OCI-LY3 (cell line): Measurements from ENCODE around the gene TSEN2.

Source experiments
- H2AFZ ChIP-seq: fragments of 200-600, 300-600 bp; shearing (Covaris generic); 2 replicates; pipeline ENCODE4 v1.6.0; 2014; ENCODE audit warnings: antibody characterized with exemption, low read depth, low read length
- H3K27ac ChIP-seq: fragments of 200-600, 300-600 bp; sonication (generic); 2 replicates; pipeline ENCODE4 v1.5.1; 2014; ENCODE audit warnings: mild to moderate bottlenecking, low read length, moderate library complexity, mixed read lengths
- H3K27me3 ChIP-seq: fragments of 200-600, 300-600 bp; sonication (generic); 2 replicates; pipeline ENCODE4 v1.6.1; 2014; ENCODE audit warnings: low read depth, low read length, mixed read lengths
- H3K36me3 ChIP-seq: fragments of 200-600, 300-600 bp; sonication (generic); replicated peaks from 2 replicates; pipeline ENCODE3; 2014; ENCODE audit warnings: low read depth, low read length, mixed read lengths
- H3K4me1 ChIP-seq: fragments of 300-600, 200-600 bp; sonication (generic); 2 replicates; pipeline ENCODE4 v1.6.1; 2014; ENCODE audit warnings: low read length, mixed read lengths
- H3K4me2 ChIP-seq: fragments of 200-600, 300-600 bp; sonication (generic); 2 replicates; pipeline ENCODE4 v1.6.1; 2014; ENCODE audit warnings: low read length, mixed read lengths
- H3K4me3 ChIP-seq: fragments of 300-600, 200-600 bp; sonication (generic); 2 replicates; pipeline ENCODE4 v1.5.1; 2014; ENCODE audit warnings: antibody characterized with exemption, mild to moderate bottlenecking, low read length, moderate library complexity
- H3K79me2 ChIP-seq: fragments of 300-600, 200-600 bp; shearing (Covaris generic); 2 replicates; pipeline ENCODE4 v1.6.1; 2014; ENCODE audit warnings: mild to moderate bottlenecking, low read length, mixed read lengths
- H3K9ac ChIP-seq: fragments of 300-600, 200-600 bp; shearing (Covaris generic); 2 replicates; pipeline ENCODE4 v1.6.0; 2014; ENCODE audit warnings: mild to moderate bottlenecking, low read length, moderate library complexity
- H3K9me3 ChIP-seq: fragments of 200-600, 300-600 bp; shearing (Covaris generic); 2 replicates; pipeline ENCODE4 v1.6.1; 2014; ENCODE audit warnings: low read length, mixed read lengths; ENCODE audit not compliant: insufficient read depth
- H4K20me1 ChIP-seq: fragments of 200-600, 300-600 bp; sonication (generic); 2 replicates; pipeline ENCODE4 v1.6.1; 2016; ENCODE audit warnings: low read length, mixed read lengths; ENCODE audit not compliant: insufficient read depth
- EZH2phosphoT487 ChIP-seq: fragments of 200-600 bp; shearing (Covaris generic); IDR thresholded peaks from 2 replicates; pipeline ENCODE4 v1.6.1; 2018; ENCODE audit warnings: antibody characterized with exemption, mixed run types, low read depth
- TF ChIP-seq, protein P1 (sequence below): fragments of 200-600, 300-600 bp; sonication (generic); IDR thresholded peaks from 2 replicates; pipeline ENCODE4 v1.5.1; 2014; ENCODE audit warnings: antibody characterized with exemption, low read length, low read depth

The TSEN2 gene

DNA sequence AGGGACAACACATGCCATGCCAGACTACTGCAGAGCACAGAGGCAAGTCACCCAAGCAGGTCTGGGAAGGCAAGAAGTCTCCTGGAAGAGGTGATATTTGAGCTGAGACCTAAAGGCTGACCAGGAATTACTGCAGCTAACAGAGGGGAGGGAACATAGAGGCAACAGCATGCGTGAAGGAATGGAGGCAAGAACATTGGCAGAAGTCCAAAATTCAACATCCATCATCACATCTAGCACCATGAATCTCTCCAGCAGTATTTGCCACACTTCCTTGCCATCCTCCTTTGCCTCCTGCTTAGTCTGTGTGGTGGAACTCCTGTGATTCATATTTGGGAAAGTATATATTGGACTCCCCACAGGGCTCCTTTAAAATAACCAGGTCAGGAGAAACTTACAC lies 870 bp upstream of the TSEN2 start:
- no peak overlapping the region for H3K27ac ChIP-seq
- H3K4me3 ChIP-seq = peak overlapping the region; percentile 87
- no peaks in the 10 kb centered on the region for H3K27me3 ChIP-seq
- H3K79me2 ChIP-seq = peaks cover 41% of the 10 kb centered on the region
- H3K4me2 ChIP-seq = peak overlapping the region; percentile 95
- H3K9ac ChIP-seq = peak overlapping the region; percentile 65
- H2AFZ ChIP-seq = peak overlapping the region; percentile 92
- peaks cover 18% of the 10 kb centered on the region for H3K4me1 ChIP-seq
- TF ChIP-seq, protein P1, sequence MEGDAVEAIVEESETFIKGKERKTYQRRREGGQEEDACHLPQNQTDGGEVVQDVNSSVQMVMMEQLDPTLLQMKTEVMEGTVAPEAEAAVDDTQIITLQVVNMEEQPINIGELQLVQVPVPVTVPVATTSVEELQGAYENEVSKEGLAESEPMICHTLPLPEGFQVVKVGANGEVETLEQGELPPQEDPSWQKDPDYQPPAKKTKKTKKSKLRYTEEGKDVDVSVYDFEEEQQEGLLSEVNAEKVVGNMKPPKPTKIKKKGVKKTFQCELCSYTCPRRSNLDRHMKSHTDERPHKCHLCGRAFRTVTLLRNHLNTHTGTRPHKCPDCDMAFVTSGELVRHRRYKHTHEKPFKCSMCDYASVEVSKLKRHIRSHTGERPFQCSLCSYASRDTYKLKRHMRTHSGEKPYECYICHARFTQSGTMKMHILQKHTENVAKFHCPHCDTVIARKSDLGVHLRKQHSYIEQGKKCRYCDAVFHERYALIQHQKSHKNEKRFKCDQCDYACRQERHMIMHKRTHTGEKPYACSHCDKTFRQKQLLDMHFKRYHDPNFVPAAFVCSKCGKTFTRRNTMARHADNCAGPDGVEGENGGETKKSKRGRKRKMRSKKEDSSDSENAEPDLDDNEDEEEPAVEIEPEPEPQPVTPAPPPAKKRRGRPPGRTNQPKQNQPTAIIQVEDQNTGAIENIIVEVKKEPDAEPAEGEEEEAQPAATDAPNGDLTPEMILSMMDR = no peak
- TF ChIP-seq EZH2phosphoT487 = no peak
- peaks cover 22% of the 10 kb centered on the region for H3K36me3 ChIP-seq
- H3K9me3 ChIP-seq = no peaks in the 10 kb centered on the region
- 0 out of 2 replicates have a peak, but pooled peaks cover 4% of the 10 kb centered on the region for H4K20me1 ChIP-seq

DNA sequence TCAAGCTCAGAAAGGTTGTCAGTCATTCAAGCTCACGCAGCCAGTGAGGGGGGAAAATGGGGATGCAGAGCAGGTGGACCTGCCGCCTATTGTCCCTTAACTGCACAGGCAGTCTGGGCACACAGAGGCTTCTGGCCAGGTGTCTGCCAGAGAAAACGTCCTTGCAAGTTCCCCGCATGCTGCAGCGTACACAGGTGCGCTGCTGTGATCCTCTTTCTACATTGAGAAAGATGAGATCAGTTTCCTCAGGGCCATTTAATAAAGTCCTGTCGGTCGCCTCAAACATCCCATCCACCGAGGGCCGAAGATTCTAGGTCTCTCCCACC lies 445 bp upstream of the TSEN2 start:
- Histone ChIP-seq H3K36me3 (peaks cover 25% of the 10 kb centered on the region), H3K79me2 (peaks cover 45% of the 10 kb centered on the region), H3K4me1 (peaks cover 18% of the 10 kb centered on the region), H4K20me1 (0 out of 2 replicates have a peak, but pooled peaks cover 4% of the 10 kb centered on the region), H3K27me3 (no peaks in the 10 kb centered on the region), H3K9ac (peak overlapping the region; percentile 65), H3K9me3 (no peaks in the 10 kb centered on the region), H3K4me3 (peak overlapping the region; percentile 87), H3K4me2 (peak overlapping the region; percentile 95), H2AFZ (peak overlapping the region; percentile 92), H3K27ac (peak overlapping the region; percentile 27)
- TF ChIP-seq, protein P1 = no peak
- TF ChIP-seq EZH2phosphoT487 = no peak

GRCh38 chr3:12484983-12485327 lies 675 bp downstream of the TSEN2 start:
- H3K27me3 ChIP-seq = no peaks in the 10 kb centered on the region
- peaks cover 29% of the 10 kb centered on the region for H3K36me3 ChIP-seq
- H3K9me3 ChIP-seq = no peaks in the 10 kb centered on the region
- H3K27ac ChIP-seq = peak overlapping the region; percentile 20
- peak overlapping the region; percentile 74 for H3K9ac ChIP-seq
- peak overlapping the region; percentile 18; the same call in 1 of the 2 replicates for H2AFZ ChIP-seq
- TF ChIP-seq, protein P1 = no peak
- TF ChIP-seq EZH2phosphoT487 = no peak
- 0 out of 2 replicates have a peak, but pooled peaks cover 4% of the 10 kb centered on the region for H4K20me1 ChIP-seq
- peaks cover 13% of the 10 kb centered on the region for H3K4me1 ChIP-seq
- peak overlapping the region; percentile 92 for H3K4me2 ChIP-seq
- H3K79me2 ChIP-seq = peaks cover 56% of the 10 kb centered on the region
- H3K4me3 ChIP-seq = peak overlapping the region; percentile 87

GRCh38 chr3:12486001-12486400 lies 1.7 kb downstream of the TSEN2 start:
- no peak overlapping the region for H3K4me3 ChIP-seq
- H3K4me1 ChIP-seq = peaks cover 13% of the 10 kb centered on the region
- no peak for TF ChIP-seq EZH2phosphoT487
- TF ChIP-seq, protein P1 = no peak
- H3K36me3 ChIP-seq = peaks cover 37% of the 10 kb centered on the region
- H3K9ac ChIP-seq = no peak overlapping the region
- peaks cover 66% of the 10 kb centered on the region for H3K79me2 ChIP-seq
- H3K27ac ChIP-seq = no peak overlapping the region
- no peak overlapping the region for H2AFZ ChIP-seq
- 0 out of 2 replicates have a peak, but pooled peaks cover 4% of the 10 kb centered on the region for H4K20me1 ChIP-seq
- H3K27me3 ChIP-seq = no peaks in the 10 kb centered on the region
- H3K9me3 ChIP-seq = no peaks in the 10 kb centered on the region
- 0 out of 2 replicates have a peak overlapping the region, but pooled peaks have one; percentile 2 for H3K4me2 ChIP-seq
